CD4-positive, alpha-beta memory T cell (primary cell): ENCODE measurements around the gene RBM19. TPM values are rescaled to one million over a fixed set of nuclear protein-coding genes. Genes with fewer than 3 reads are reported as not detected.

Source experiments
- CTCF ChIA-PET: fragments of 350-600 bp; sonication (Branson Sonifier 250); formaldehyde crosslinking; loops from one replicate; lab custom pipeline; 2021; ENCODE audit warnings: inconsistent platforms; ENCODE audit not compliant: partially characterized antibody; lab: Charles Lee
- POLR2A ChIA-PET: fragments of 350-600 bp; sonication (Branson Sonifier 250); formaldehyde crosslinking; loops from one replicate; lab custom pipeline; 2021; ENCODE audit not compliant: partially characterized antibody; lab: Charles Lee
- DNase-seq, 5 donors: peaks; one replicate each; pipeline versions ENCODE4 v3.0.0 to v3.0.0-alpha.2; 2020 to 2022; ENCODE audit warnings: mixed read lengths in 1 of 5
- H3K27ac ChIP-seq: one replicate; pipeline ENCODE4 v1.7.0; 2013; ENCODE audit warnings: low read depth, low read length
- H3K27me3 ChIP-seq: 2 replicates; pipeline ENCODE4 v1.7.0; 2013; ENCODE audit warnings: mild to moderate bottlenecking, low read length, moderate library complexity; ENCODE audit not compliant: insufficient read depth
- H3K36me3 ChIP-seq: 2 replicates; pipeline ENCODE4 v1.7.0; 2013; ENCODE audit warnings: mild to moderate bottlenecking, low read length, moderate library complexity; ENCODE audit not compliant: insufficient read depth
- H3K4me1 ChIP-seq: 2 replicates; pipeline ENCODE4 v1.7.0; 2013; ENCODE audit warnings: mild to moderate bottlenecking, low read length, moderate library complexity; ENCODE audit not compliant: insufficient read depth
- H3K4me3 ChIP-seq, 2 donors: one replicate each; pipeline ENCODE4 v1.7.0; 2013; ENCODE audit warnings: low read length in 2 of 2, mild to moderate bottlenecking in 1 of 2
- H3K9me3 ChIP-seq, 2 donors: one replicate each; pipeline ENCODE4 v1.7.0; 2013; ENCODE audit warnings: low read length in 2 of 2, control low read depth in 1 of 2; ENCODE audit not compliant: control insufficient read depth in 1 of 2
- H3K27ac Mint-ChIP-seq, 7 donors: one replicate each; pipeline ENCODE4 v1.8.0; 2020 to 2021; ENCODE audit warnings: mixed read lengths in 7 of 7, mild to moderate bottlenecking in 6 of 7, inconsistent platforms in 3 of 7, moderate library complexity in 3 of 7
- H3K27me3 Mint-ChIP-seq, 2 donors: one replicate each; pipeline ENCODE4 v1.8.0; 2020 to 2021; ENCODE audit warnings: mixed read lengths in 2 of 2
- H3K36me3 Mint-ChIP-seq, 2 donors: one replicate each; pipeline ENCODE4 v1.8.0; 2020 to 2021; ENCODE audit warnings: mixed read lengths in 2 of 2, inconsistent platforms in 1 of 2, mild to moderate bottlenecking in 1 of 2
- H3K4me1 Mint-ChIP-seq, 4 donors: one replicate each; pipeline ENCODE4 v1.8.0; 2020 to 2021; ENCODE audit warnings: mixed read lengths in 4 of 4, mild to moderate bottlenecking in 1 of 4
- H3K4me3 Mint-ChIP-seq, 8 donors: one replicate each; pipeline ENCODE4 v1.8.0; 2020 to 2021; ENCODE audit warnings: mixed read lengths in 8 of 8, mild to moderate bottlenecking in 7 of 8, moderate library complexity in 6 of 8, inconsistent platforms in 3 of 8
- H3K9me3 Mint-ChIP-seq, 8 donors: one replicate each; pipeline ENCODE4 v1.8.0; 2020 to 2021; ENCODE audit warnings: mixed read lengths in 8 of 8, mild to moderate bottlenecking in 5 of 8, inconsistent platforms in 3 of 8, moderate library complexity in 1 of 8
- intact Hi-C: fragments of 100-400 bp; cut with micrococcal nuclease; formaldehyde crosslinking; loops from one replicate; pipeline ENCODE4 v1.15.1; 2023
- polyA plus RNA-seq, 2 donors: library from polyadenylated mRNA; unstranded; fragments of 300-500 nt; fragmentation: Illumina TruSeq; gene quantifications; one replicate each; pipeline ENCODE4 v1.2.3, GENCODE V29; 2021
- total RNA-seq, 2 experiments: library from RNA; stranded (reverse); gene quantifications; one replicate each; pipeline ENCODE4 v1.2.3, GENCODE V29; 2021

RBM19 gene
- total and polyA plus RNA-seq, 4 experiments from 2014 or later: 2.9 to 78.4 (median 42.4) TPM

DNA sequence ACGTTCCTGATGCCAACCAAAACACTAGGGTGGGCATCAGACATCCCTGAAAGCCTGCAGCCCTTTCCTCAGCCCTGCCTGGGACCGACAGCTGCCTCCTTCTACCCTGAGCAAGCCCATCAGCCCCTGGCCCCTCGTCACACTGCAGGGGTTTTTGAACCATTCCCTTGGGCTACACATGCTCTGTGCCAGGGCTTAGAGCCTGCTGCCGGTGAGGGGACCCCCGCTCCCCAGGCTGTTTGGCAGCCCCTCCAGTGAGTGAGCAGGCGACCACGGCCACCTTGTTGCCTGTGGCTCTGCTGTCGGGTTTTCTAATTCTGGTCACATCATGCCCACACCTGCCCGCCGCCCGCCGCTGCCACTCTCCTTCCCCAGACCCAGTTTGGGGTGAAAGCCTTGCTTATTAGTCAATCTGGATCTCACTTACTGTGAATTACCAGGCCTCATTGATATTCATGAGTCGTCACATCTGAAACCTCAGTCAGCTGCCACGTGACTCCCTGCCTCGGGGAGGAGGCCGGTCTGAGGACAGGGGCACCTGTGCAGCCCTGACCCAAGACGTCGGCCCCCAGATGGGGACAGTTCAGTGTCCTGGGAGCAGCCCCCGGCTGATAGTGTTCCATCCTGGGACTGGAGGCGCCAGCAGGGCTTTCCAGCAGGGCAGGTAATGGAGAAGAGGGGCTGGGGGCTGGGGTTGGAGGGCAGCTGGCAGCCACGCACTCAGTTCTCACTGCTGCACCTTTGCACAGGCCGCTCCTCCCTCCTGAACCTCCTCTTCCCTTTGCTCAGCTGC, 163.0 kb downstream of the RBM19 start:
- H3K9me3 Mint-ChIP-seq: peaks cover 0 to 17% (median 7%) of the 10 kb centered on the region in 8 donors
- intact Hi-C loops: no loop called here
- Histone ChIP-seq H3K4me1 (no peaks in the 10 kb centered on the region), H3K9me3 (no peaks in the 10 kb centered on the region), H3K27ac (no peak overlapping the region), H3K36me3 (no peaks in the 10 kb centered on the region), H3K27me3 (no peaks in the 10 kb centered on the region), H3K4me3 (no peak overlapping the region)
- peaks cover 11 to 16% of the 10 kb centered on the region in 2 donors for H3K36me3 Mint-ChIP-seq
- H3K27me3 Mint-ChIP-seq: no peaks in the 10 kb centered on the region
- H3K4me1 Mint-ChIP-seq: no peaks in the 10 kb centered on the region
- no peak overlapping the region for H3K27ac Mint-ChIP-seq
- DNase-seq: no peak
- H3K4me3 Mint-ChIP-seq: no peak overlapping the region
- CTCF ChIA-PET: no interaction called here
- POLR2A ChIA-PET: no interaction called here

DNA sequence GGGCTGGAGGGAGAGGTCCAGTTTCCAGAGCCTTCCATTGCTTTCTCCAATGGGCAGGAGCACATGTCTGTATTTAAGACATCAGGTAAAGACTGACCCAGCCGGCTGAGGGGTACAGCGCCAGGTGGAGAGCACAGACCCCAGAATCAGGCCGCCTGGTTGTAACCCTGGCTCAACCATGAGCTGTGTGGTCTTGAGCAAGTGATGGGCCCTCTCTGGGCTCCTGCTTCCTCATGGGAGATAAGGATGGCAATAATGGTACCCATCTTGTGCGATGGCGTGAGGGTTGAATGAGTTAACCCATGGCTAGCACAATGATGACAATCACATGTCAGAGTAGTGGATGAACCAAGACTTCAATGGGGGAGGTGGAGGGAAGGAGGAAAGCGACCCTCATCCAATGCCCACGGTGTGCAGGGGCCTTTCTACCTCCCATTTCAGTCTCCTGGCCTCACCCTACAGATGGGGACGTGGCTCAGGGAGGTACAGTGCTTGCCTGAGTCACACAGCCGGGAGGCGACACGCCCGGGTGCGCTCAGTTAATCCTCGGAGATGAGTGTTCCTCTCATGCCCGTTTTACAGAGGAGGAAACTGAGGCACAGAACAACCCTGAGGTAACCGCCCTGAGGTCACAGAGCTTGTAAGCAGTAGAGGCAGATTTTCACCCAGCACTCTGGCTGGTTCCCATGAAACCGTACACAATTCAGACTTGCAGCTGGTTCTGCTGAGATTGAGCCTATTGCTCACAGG, 163.9 kb downstream of the RBM19 start:
- H3K27ac Mint-ChIP-seq: no peak overlapping the region
- H3K36me3 Mint-ChIP-seq: peaks cover 7 to 9% of the 10 kb centered on the region in 2 donors
- peaks cover 0 to 10% (median 5%) of the 10 kb centered on the region in 8 donors for H3K9me3 Mint-ChIP-seq
- ChIA-PET CTCF (no interaction called here), POLR2A (no interaction called here)
- no peaks in the 10 kb centered on the region for H3K4me1 ChIP-seq
- DNase-seq: no peak
- no peaks in the 10 kb centered on the region for H3K4me1 Mint-ChIP-seq
- H3K4me3 ChIP-seq: no peak overlapping the region
- no peaks in the 10 kb centered on the region for H3K36me3 ChIP-seq
- H3K27me3 Mint-ChIP-seq: no peaks in the 10 kb centered on the region
- H3K27ac ChIP-seq: no peak overlapping the region
- H3K9me3 ChIP-seq: no peaks in the 10 kb centered on the region
- no peak overlapping the region for H3K4me3 Mint-ChIP-seq
- intact Hi-C loops: no loop called here
- H3K27me3 ChIP-seq: no peaks in the 10 kb centered on the region

DNA sequence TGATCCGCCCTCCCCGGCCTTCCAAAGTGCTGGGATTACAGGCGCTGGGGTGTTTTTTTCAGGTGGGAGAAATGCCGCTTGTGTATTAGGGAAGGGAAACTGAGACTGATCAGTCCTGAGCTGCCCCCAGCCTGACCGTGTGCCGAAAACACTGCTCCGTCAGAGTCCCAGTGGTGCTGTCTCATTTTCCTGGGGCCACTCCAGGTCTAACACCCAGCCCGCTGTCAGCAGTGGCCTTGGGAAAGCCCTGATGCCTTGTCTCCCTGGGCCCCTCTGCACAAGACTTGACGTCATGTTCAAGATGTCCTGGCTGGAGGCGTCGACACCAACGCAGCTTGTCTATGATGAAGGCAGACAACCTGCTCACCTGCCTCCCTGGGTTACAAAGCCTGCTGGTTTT, 165.9 kb downstream of the RBM19 start:
- Mint-ChIP-seq H3K9me3 (no peaks in the 10 kb centered on the region), H3K4me3 (no peak overlapping the region), H3K27me3 (no peaks in the 10 kb centered on the region), H3K27ac (no peak overlapping the region), H3K4me1 (no peaks in the 10 kb centered on the region), H3K36me3 (no peaks in the 10 kb centered on the region)
- no peaks in the 10 kb centered on the region for H3K36me3 ChIP-seq
- ChIA-PET POLR2A (no interaction called here), CTCF (no interaction called here)
- H3K4me3 ChIP-seq: no peak overlapping the region
- intact Hi-C loops: no loop called here
- H3K27ac ChIP-seq: no peak overlapping the region
- no peaks in the 10 kb centered on the region for H3K4me1 ChIP-seq
- no peak for DNase-seq
- no peaks in the 10 kb centered on the region for H3K9me3 ChIP-seq
- no peaks in the 10 kb centered on the region for H3K27me3 ChIP-seq

DNA sequence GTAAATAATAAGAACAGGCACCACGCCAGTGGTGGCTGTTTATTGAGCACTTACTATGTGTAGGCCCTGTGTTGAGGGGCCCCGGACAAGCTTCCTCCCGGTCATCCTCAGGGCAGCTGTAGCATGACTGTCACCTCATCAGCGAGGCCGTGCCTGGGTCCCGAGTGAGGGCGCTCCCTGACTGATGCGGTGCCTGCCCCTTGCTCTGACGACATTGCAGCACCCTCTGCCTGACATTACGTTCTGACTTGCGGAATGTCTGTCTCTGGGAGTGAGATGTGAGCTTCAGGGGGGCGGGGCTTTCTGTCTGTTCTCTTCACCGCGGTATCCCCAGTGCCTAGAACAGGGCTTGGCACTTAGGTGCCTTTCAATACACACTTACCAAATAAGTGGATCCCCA, 167.6 kb downstream of the RBM19 start:
- no peaks in the 10 kb centered on the region for H3K36me3 Mint-ChIP-seq
- no peak overlapping the region for H3K27ac ChIP-seq
- H3K4me1 Mint-ChIP-seq: no peaks in the 10 kb centered on the region
- H3K4me1 ChIP-seq: no peaks in the 10 kb centered on the region
- intact Hi-C loops: no loop called here
- H3K4me3 Mint-ChIP-seq: no peak overlapping the region
- H3K9me3 Mint-ChIP-seq: peaks cover 0 to 1% (median 0%) of the 10 kb centered on the region in 8 donors
- H3K27ac Mint-ChIP-seq: no peak overlapping the region
- H3K27me3 Mint-ChIP-seq: no peaks in the 10 kb centered on the region
- ChIA-PET CTCF (interaction anchor here (0.6 kb wide), 1 partner anchor 34 kb away, joined by 3 read pairs; no protein-coding TSS in a partner anchor), POLR2A (no interaction called here)
- H3K36me3 ChIP-seq: no peaks in the 10 kb centered on the region
- H3K9me3 ChIP-seq: no peaks in the 10 kb centered on the region
- no peak overlapping the region for H3K4me3 ChIP-seq
- no peaks in the 10 kb centered on the region for H3K27me3 ChIP-seq
- no peak for DNase-seq

- Mint-ChIP-seq H3K4me3 (no peak overlapping the region), H3K27ac (no peak overlapping the region), H3K9me3 (peaks cover 0 to 4% (median under 1%) of the 10 kb centered on the region in 8 donors), H3K27me3 (no peaks in the 10 kb centered on the region), H3K4me1 (no peaks in the 10 kb centered on the region), H3K36me3 (no peaks in the 10 kb centered on the region)
- Histone ChIP-seq H3K9me3 (no peaks in the 10 kb centered on the region), H3K4me1 (no peaks in the 10 kb centered on the region), H3K27me3 (no peaks in the 10 kb centered on the region), H3K27ac (no peak overlapping the region), H3K36me3 (no peaks in the 10 kb centered on the region), H3K4me3 (no peak overlapping the region)
- ChIA-PET POLR2A (no interaction called here), CTCF (no interaction called here)
- DNase-seq: no peak
- intact Hi-C loops: no loop called here
Observed at GRCh38 chr12:113797535-113797868, 168.6 kb downstream of the RBM19 start.

DNA sequence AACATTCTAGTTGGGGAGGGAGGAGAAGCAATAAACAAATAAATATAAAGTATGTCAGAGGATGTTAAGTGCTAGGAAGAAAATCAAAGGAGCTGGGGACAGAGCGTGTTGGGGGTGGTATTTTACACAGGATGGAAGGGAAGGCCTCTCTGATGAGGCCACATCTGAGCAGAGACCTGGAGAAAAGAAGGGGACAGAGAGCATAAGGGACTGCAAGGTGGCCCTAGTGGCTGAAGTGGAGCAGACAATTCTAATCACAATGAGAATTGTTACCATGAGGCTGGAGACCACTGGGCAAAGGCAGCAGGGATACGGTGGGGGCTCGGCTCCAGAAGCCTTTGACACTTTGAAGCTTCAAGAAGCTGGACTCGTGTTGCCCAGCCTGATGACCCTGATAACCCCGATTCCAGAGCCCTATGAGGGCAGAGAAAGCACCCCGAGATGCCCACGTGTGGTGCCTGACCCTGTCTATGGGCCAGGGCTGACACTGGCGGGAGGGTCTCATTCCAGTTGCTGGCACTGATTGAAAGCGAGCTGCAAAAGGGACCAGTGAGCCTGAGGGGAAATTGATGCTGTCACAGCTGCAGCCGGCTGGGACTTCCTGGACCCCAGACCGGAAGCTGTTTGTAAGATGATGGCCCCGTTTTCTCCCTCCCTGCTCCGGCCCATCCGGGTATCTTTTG, 169.1 kb downstream of the RBM19 start:
- peaks cover 0 to 4% (median 2%) of the 10 kb centered on the region in 8 donors for H3K9me3 Mint-ChIP-seq
- H3K36me3 ChIP-seq: no peaks in the 10 kb centered on the region
- ChIA-PET CTCF (no interaction called here), POLR2A (no interaction called here)
- H3K27me3 ChIP-seq: no peaks in the 10 kb centered on the region
- no peak overlapping the region for H3K27ac Mint-ChIP-seq
- no peaks in the 10 kb centered on the region for H3K36me3 Mint-ChIP-seq
- intact Hi-C loops: no loop called here
- no peak overlapping the region for H3K4me3 Mint-ChIP-seq
- no peaks in the 10 kb centered on the region for H3K4me1 Mint-ChIP-seq
- H3K4me3 ChIP-seq: no peak overlapping the region
- DNase-seq: no peak
- H3K4me1 ChIP-seq: no peaks in the 10 kb centered on the region
- H3K9me3 ChIP-seq: no peaks in the 10 kb centered on the region
- no peaks in the 10 kb centered on the region for H3K27me3 Mint-ChIP-seq
- H3K27ac ChIP-seq: no peak overlapping the region

- ChIA-PET CTCF (no interaction called here), POLR2A (no interaction called here)
- H3K27ac Mint-ChIP-seq: peak overlapping the region in 1 of 7 donors; percentile 41
- no peaks in the 10 kb centered on the region for H3K27me3 ChIP-seq
- intact Hi-C loops: no loop called here
- H3K27me3 Mint-ChIP-seq: no peaks in the 10 kb centered on the region
- H3K4me1 Mint-ChIP-seq: no peaks in the 10 kb centered on the region
- H3K36me3 ChIP-seq: no peaks in the 10 kb centered on the region
- H3K4me3 Mint-ChIP-seq: no peak overlapping the region
- H3K27ac ChIP-seq: no peak overlapping the region
- DNase-seq: no peak
- H3K4me3 ChIP-seq: no peak overlapping the region
- H3K9me3 ChIP-seq: no peaks in the 10 kb centered on the region
- H3K9me3 Mint-ChIP-seq: peaks cover 0 to 11% (median 3%) of the 10 kb centered on the region in 8 donors
- peaks cover 0 to 2% of the 10 kb centered on the region in 2 donors for H3K36me3 Mint-ChIP-seq
- H3K4me1 ChIP-seq: no peaks in the 10 kb centered on the region
Observed at GRCh38 chr12:113796066-113796827, 169.9 kb downstream of the RBM19 start.
